HG02571 (cell line): ENCODE results near the gene SLC2A11.

ENCODE experiments used
- ATAC-seq: cut with Tn5 transposase; IDR thresholded peaks from one replicate; pipeline ENCODE4 v1.9.1; 2021; ENCODE audit warnings: mild to moderate bottlenecking, moderate library complexity; ENCODE audit not compliant: unreplicated experiment

SLC2A11 gene

DNA sequence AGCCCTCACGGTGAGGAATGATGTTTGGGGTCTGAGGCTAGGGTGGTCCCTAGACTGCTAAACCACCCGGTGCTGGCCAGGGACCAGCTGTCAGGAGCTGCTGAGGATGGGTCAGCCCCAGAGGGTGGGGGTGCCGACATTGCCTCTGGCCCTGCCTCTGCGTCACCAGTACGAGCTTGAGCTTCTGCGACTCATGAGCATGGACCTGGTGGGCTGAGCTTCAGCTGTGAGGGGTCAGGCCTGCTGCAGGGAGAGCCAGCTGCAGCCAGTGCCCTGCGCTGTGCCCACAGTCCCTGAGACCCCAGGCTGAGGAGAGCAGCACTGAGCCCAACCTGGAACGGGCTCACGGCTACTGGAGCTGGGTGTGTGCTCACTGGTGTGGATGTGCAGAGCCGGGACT lies 25.9 kb upstream of the SLC2A11 start:
- ATAC-seq = no peak

DNA sequence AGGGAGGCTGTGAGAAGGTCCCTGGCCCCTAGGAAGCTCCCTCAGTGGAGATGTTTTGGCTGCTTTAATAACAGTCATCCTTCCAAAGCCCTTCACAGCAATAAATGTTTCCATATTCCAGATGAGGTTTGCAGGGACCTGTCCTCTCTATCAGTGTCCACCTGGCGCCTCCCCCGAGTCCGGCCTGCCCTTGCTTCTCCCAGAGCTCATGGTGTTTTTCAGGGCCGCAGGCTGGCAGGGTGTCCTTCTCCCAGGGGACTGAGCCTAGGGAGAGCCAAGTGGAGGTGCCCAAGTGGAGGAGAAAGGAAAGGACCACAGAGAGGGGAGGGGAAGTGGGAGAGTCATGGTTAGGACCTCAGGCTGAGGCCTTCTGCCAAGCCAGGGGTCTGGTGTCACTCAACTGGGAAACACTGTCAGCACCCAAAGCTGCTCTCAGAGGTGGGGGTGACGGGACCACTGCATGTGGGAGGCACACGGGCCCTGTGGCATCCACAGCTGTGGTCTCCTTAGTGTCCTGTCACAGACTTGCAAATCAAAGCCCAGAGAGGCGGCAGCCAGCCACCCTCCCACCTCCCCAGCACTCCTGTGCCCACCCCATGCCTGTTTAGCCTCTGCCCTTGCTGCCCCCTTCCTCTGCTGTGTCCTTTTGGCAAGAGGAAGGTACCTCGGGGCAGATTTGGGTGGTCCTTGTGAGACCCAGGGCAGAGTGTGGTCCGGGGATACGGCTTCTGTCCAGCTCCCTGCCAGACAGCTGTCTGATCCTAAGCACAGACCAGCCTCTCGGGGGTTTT lies 25.3 kb upstream of the SLC2A11 start:
- no peak for ATAC-seq

DNA sequence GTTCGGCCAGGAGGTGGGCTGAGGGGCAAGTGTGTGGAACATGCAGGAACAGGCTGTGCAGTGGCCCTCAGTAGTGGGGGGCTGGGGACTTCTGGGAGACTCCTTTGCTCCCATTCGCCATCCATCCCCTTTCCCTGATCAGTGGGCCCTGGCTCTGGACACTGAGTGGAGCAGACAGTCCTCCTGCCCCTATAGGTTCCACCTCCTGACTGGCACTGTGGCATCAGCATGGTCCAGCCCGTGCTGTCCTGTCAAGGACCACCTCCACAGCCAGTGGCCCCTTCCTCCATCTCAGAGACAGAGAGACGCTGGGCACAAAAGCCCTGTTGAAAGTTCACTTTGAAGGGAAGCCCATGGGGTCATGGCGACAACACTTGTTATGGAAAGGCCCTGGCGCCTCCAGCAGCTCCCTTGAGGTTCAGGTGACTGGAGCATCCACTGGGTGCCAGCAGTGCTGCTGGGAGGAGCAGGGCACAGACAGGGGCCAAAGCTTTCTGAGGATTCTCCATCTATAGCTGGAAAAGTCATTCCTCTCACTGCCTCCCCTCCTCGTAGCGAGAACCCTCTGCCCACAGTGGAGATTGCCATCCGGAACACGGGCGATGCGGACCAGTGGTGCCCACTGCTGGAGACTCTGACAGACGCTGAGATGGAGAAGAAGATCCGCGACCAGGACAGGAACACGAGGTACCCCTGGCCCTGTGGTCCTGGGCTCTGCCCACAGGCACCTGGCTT lies 24.5 kb upstream of the SLC2A11 start:
- ATAC-seq = no peak

DNA sequence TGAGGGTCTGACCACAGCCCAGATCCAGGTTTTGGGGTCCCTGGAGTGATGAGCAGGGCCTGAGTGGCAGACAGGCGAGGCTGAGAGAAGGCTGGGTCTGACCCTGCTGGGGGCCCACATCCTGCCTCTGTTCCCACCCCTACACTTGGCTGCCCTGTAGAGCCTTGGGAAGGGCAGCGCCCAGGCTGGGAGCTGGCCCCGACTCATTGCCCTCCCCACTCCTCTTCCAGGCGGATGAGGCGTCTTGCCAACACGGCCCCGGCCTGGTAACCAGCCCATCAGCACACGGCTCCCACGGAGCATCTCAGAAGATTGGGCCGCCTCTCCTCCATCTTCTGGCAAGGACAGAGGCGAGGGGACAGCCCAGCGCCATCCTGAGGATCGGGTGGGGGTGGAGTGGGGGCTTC lies 23.8 kb upstream of the SLC2A11 start:
- no peak for ATAC-seq

DNA sequence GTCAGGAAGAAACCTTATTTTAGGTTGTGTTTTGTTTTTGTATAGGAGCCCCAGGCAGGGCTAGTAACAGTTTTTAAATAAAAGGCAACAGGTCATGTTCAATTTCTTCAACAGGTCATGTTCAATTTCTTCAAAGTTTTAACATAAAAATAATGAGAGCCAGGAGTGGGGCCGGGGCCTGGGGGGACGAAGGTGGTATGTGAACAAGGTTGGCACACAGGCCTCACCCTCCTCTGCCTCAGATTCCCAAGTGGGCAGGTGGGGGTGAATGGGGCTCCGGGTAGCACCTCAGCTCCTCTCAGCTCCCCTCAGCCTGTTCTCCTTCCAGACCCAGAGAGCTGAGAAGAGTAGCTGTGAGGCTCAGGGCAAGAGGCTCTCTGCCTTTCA lies 23.3 kb upstream of the SLC2A11 start:
- ATAC-seq = no peak

DNA sequence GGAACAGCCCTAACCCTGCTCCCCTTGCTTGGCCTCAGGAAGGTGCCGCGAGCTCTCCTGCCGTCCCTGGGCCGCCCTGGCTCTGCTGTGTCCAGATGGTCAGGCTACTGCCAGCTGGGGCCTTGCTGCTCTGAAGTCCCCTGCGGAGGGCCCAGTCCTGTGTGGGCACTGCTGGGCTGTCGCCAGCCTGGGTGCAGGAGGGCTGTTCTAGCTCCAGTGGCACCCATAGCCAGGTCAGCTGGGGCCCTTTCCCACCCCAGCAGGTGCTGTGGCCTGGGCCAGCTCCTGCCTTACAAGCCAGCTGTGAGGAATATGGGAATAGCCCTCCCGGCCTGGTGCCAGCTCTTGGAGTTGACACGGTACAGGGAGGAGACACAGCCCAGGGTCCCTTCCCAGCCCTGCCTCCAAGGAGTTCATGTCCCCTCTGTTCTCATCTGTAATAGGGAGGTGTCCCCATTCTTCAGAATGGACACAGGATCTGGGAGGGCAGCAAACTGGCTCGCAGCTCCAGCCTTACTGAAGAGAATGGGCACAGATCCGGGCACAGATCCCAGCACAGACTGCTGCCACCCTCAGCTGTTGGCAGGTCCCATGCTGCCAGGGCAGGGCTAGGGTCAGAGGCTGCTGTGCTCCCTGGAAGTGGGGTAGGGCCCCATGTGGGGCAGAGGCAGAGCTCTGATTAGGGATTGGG lies 22.7 kb upstream of the SLC2A11 start:
- ATAC-seq = no peak

DNA sequence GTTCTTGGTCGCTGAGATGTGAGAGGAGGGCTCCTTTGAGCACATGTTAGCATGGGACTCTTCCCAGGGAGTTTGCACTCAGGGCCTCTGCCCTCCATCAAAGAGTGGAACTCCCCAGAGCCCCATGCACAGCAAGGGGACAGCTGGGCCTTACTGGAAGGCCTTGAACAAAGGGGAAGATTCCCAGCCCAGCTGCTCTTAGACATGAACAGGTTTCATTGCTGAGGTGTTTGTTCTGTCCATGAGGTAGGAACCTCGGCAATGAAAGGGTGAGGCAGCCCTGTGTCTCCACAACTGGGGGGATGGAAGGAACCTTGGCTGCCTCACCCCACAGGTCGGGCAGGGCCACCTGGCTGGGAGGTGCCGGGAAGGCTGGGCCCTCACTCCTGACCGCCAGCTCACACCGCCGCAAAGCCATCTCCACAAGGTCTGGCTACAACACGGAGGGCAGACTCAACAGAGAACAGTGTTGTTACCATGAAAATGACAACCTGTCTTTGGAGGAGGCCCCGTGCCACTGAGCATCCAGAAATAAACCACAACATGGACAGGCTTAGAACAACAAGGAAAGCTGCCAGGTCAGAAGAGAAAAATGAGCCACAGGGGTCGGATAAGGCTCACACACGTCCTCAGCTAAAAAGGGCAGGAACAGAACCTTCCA lies 22.1 kb upstream of the SLC2A11 start:
- ATAC-seq = no peak

DNA sequence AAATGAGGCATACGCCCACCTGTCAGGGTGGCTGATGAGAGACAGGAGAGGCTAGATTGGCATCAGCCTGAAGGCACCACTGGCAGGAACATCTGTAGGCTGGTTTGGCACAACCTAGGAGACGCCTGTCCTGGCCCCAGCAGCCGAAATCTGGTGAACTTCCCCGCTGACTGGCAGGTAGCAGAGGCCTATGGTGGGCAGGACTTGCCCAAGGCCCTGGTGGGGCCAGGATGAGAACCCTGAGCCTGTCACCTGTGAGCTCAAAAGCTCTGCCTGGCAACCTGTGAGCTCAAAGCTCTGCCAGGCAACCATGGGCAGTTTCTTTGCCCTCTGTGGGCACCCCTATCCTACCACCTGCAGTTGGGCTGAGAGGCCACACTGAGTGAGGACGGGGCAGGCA lies 21.4 kb upstream of the SLC2A11 start:
- ATAC-seq = no peak

DNA sequence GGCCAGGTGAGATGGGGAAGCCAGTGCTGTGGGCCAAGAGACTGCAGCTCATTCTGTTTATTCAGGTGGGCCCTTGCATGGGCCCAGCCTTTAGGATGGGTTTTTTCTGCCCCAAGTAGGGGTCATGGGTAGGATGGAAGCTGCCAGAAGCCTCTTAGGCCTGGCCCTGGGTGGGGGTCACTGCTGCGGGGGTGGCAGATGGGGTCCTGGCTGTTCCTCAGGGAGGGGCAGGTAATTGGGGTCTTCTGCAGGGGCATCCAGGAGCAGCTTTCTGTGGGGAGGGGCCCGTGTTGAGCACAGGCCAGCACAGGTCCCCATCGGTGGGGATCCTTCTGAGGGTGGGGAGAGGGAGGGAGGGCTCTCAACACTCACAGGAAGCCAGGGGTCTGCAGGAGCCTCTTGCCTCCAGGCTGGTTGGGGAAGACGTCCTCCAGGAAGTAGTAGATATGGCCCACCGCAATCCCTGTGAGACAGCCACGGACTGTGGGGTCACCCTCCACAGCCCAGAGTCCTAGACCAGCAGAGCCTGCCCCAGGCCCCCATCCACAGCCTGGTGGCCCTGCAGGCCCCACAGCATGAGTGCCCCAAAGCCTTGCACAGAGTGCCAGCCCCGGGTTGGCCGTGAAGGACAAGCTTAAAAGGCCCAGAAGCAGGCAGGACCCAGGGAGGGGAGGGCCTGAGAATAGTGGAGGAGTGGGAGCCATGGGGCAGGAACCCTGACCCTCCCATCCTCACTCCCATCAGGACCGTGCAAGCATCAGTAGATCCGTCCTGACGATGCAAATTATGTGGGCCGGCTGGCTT lies 20.8 kb upstream of the SLC2A11 start:
- ATAC-seq = no peak

DNA sequence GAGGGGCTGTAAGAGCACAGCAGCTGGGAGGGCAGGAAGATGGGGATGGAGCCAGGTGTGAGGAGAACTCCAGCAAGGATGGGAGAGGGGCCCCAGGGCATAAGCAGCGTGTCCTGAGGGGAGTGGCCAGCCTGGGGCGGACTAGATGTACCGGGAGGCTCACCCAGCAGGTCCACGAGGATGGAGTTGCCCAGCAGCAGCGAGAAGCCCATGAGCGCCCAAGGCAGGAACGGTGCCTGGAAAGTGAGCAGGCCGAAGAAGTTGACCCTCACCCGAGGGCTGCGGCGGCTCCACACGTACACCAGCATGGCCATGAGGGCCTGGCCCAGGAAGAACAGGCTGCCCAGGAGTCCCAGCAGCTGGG lies 20.2 kb upstream of the SLC2A11 start:
- ATAC-seq = no peak

DNA sequence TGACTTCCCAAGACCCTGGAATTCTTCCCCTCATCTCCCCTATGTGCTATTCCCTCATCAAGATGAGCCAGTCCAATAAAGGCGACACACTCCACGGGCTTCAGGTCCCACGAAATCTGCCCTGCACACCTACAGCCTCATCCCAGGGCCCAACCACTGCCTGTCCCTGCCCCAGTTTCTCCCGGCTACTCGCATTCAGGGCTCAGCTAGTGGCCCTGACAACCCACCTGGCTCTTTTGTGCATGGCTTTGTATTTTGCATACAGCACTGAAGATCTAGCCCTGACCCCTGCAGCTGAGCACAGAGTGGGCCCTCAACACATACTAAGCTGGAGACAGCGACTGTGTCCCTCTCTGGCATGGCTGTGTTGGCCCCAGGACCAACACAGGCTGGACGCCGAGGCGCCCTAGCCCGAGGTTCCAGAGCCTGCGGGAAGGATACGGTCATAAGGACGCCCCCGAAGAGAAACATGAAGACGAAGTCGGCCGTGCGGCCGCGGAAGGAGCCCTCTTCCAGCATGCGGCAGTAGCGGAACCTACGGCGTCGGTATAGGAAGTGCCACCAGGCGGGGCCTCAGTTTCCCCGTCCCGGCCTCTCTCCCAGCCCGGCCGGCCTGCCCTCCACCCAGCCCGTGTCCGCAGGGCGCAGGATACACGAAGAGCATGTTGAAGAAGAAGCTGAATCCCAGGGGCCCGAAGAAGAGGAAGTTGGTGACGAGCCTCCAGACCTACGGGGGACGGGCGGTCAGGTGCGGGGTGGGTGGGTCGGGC lies 19.6 kb upstream of the SLC2A11 start:
- ATAC-seq = peak; percentile 3

DNA sequence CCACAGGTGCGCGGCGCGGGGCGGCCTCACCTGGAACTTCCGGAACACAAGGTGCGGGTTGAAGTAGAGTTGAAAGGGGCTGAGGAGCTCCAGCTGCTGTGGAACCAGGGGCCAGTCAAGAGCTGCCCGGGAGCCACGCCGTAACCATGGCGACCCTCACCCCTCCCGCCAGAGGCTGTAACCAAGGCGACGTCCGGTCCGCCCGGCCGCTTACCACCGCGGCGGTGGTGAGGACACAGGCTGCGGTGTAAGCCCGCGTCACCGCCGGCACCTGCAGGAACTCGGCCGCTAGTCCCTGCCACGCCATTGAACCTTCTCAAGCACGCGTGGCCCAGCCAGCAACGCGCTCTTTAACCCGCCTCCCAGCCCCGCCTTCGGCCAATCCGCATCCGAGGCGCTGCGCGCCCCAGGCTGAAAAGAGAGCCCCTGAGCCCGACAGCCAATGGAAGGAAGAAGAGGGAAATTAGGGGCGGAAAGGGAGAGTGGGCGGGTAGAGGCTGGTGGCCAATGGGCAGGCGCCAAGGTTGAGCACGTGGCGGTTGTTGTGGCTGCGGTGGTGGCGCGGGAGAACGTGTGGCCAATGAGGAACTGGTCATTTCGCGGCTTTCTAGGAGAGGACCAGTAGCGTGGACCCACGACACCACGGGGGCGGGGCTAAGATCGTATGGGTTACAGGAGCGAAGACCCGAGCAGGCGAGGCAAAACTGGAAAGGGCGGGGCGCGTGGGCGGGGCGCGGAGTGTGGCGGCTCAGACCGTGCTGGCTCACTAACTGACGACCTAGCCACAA lies 18.8 kb upstream of the SLC2A11 start, which contains the start of gene DERL3:
Gene DERL3, minus strand, starts transcription at position 326 of the 788 bp plus-strand sequence. Its CDS starts 19 bp downstream, at position 307.
- peak; percentile 78 for ATAC-seq

DNA sequence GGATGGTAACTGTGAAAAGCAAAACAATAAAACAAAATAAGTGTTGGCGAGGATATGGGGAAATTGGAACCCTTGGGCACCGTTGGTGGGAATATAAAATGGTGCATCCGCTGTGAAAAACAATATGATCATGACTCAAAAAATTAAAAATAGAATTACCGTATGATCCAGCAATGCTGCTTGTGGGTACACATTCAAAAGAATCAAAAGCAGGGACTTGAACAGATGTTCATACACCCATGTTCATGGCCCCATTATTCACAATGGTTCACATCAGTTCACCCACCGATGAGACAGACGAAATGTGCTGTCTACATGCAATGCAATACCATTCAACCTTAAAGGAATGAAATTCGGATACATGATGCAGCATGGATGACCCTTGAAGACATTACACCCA lies 17.6 kb upstream of the SLC2A11 start:
- no peak for ATAC-seq

DNA sequence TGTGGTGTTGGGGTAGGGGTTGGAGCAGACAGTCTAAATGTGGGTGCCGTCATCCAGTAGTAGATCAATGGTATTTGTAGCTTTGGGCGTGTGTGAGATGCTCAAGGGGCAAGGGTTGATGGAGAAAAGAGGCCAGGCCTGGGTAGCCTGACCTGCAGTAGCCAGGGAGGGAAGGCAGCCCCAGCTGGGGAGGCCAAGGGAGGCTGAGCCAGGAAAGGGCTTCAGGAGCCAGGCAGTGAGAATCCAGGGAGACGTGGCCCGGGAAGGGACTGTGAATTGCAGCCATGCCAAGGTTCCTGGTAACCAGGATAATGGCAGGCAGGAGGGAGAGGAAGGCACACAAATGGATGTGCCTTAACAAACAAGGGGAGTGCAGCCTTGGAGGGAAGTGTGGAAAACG lies 16.4 kb upstream of the SLC2A11 start:
- no peak for ATAC-seq

DNA sequence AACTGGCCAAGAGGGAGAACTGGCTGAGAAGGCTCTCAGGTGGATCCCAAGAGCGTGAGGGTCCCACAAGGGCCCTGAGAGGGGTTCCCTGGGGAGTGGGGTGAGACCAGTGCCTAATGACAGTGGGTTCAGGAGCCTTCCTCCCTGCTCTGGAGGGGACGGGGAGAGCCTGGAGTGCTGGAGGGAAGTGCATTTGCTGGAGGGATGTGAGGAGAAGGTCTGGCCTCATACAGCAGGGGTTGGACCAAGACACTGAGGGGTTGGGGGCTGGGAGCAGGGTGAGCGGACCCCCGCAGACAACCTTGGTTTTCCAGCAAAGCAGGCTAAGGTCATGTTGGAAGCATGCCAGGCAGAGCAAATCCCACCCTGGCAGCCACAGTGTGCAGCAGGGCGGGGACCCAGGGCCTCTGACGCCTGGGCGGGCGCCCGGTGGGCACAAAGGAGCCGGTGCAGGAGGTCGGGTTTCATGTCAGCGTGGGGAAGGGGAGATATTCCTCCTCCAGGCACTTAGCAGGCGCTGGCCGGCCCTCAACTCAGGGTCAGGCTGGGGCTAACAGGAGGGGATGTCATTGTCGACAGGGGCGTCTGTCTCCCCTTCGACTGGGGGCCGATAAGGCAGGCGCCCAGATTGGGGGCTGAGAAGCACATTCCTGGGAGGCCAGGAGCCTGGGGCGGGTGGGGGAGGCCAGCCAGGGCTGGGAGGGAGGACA lies 15.8 kb upstream of the SLC2A11 start:
- no peak for ATAC-seq

DNA sequence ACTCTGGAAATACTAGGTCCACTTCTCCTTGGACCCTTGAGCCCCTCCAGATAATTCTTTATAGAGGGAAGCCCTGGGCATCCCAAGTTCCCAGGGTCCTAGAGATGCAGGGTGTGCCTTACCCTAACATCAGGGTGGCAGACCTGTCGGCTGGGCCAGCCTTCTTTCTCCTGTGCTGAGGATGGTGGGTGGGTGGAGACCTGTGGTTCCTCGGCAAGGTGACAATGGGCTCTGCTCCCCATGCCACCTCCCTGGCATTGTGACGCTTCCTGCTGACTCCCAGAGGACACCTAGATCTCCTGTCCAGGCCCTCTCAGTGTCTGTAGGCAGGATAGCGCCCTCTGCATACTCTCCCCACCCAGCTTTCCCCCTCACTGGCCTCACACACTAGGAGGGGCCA lies 15.1 kb upstream of the SLC2A11 start:
- ATAC-seq = no peak

DNA sequence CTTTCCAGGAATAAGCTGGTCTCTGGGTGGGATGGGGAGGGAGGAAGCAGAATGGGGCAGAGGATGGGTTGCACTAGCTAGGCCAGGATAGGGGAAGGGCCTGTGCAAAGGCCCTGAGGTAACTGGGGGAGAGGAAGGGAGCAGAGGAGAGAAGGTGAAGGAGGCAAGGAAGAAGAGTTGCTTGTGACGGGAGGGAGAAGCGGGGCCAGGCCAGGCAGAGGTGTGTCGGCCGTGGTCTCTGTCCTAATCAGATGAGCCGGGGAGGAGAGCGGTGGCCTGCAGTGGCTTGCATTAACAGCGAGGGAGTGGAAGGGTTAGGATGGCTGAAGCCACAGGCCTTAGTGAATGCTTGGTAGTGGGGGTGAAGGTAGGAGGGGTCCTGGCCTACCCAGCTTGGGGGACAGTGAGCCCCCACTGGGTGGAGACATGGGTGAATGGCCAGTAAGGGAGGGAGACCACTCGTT lies 12.9 kb upstream of the SLC2A11 start:
- no peak for ATAC-seq
